GM12878 (cell line): ENCODE results near the gene ACRV1. TPM values are rescaled to one million over a fixed set of nuclear protein-coding genes. Genes with fewer than 3 reads are reported as not detected.

Experiments used
- ASH2L ChIP-seq: fragments of 300-600, 200-600 bp; sonication (generic); IDR thresholded peaks from 2 replicates; pipeline ENCODE4 v1.6.1; 2017; ENCODE audit warnings: low read depth, mild to moderate bottlenecking, borderline replicate concordance
- BRCA1 ChIP-seq: IDR thresholded peaks from 2 replicates; pipeline ENCODE4 v1.6.1; 2011; ENCODE audit warnings: low read depth, low read length, improper control_type of control experiment
- CBX3 ChIP-seq: fragments of 200-600 bp; sonication (generic); IDR thresholded peaks from 2 replicates; pipeline ENCODE4 v1.6.1; 2016; ENCODE audit warnings: low read depth, borderline replicate concordance
- CHD4 ChIP-seq: fragments of 200-600 bp; sonication (generic); IDR thresholded peaks from 2 replicates; pipeline ENCODE4 v1.6.1; 2016; ENCODE audit warnings: mild to moderate bottlenecking
- EZH2 ChIP-seq: IDR thresholded peaks from 2 replicates; pipeline ENCODE4 v1.6.1; 2012; ENCODE audit warnings: low read depth, mild to moderate bottlenecking, control low read depth, inconsistent platforms, low read length, borderline replicate concordance; ENCODE audit not compliant: control insufficient read depth
- HDAC2 ChIP-seq: fragments of 200-600 bp; sonication (generic); IDR thresholded peaks from 2 replicates; pipeline ENCODE4 v1.6.1; 2017
- HDAC6 ChIP-seq: fragments of 200-600 bp; sonication (generic); IDR thresholded peaks from one replicate; pipeline ENCODE4 v1.8.0; 2017; ENCODE audit warnings: antibody characterized with exemption; ENCODE audit not compliant: unreplicated experiment
- HDGF ChIP-seq: fragments of 450-650 bp; IDR thresholded peaks from 2 replicates; pipeline ENCODE4 v1.6.1; 2016; ENCODE audit warnings: antibody characterized with exemption
- KLF5 ChIP-seq: fragments of 450-650 bp; IDR thresholded peaks from 2 replicates; pipeline ENCODE4 v1.6.1; 2014; ENCODE audit warnings: mild to moderate bottlenecking; ENCODE audit not compliant: partially characterized antibody
- MXI1 ChIP-seq: fragments of 150-350 bp; IDR thresholded peaks from 2 replicates; pipeline ENCODE4 v1.6.1; 2011; ENCODE audit warnings: low read depth, mild to moderate bottlenecking, inconsistent platforms, low read length, improper control_type of control experiment
- MYB ChIP-seq: fragments of 150-350 bp; IDR thresholded peaks from 2 replicates; pipeline ENCODE4 v1.6.1; 2014; ENCODE audit warnings: mild to moderate bottlenecking, low read depth, low read length, borderline replicate concordance
- NBN ChIP-seq: fragments of 450-650 bp; IDR thresholded peaks from 2 replicates; pipeline ENCODE4 v1.6.1; 2016
- NFIC ChIP-seq: IDR thresholded peaks from 2 replicates; pipeline ENCODE4 v1.6.1; 2012; ENCODE audit warnings: low read depth, mild to moderate bottlenecking, inconsistent platforms, low read length, moderate library complexity
- NR2F1 ChIP-seq: fragments of 450-650 bp; conservative IDR thresholded peaks from 2 replicates; pipeline ENCODE4 v1.6.1; 2017; ENCODE audit warnings: mild to moderate bottlenecking
- NRF1 ChIP-seq: conservative IDR thresholded peaks from 2 replicates; pipeline ENCODE4 v1.6.1; 2011; ENCODE audit warnings: mild to moderate bottlenecking, low read depth, low read length, improper control_type of control experiment
- POLR2AphosphoS2 ChIP-seq: IDR thresholded peaks from 2 replicates; pipeline ENCODE4 v1.6.1; 2011; ENCODE audit warnings: low read depth, mild to moderate bottlenecking, low read length, improper control_type of control experiment, moderate library complexity
- POLR2AphosphoS5 ChIP-seq: IDR thresholded peaks from 2 replicates; pipeline ENCODE4 v1.6.1; 2011; ENCODE audit warnings: mild to moderate bottlenecking, low read length, inconsistent platforms
- POU2F2 ChIP-seq: IDR thresholded peaks from 3 replicates; pipeline ENCODE4 v1.6.1; 2011; ENCODE audit warnings: low read depth, mild to moderate bottlenecking, low read length, borderline replicate concordance
- RUNX3 ChIP-seq: IDR thresholded peaks from 2 replicates; pipeline ENCODE4 v1.6.1; 2012; ENCODE audit warnings: low read length, inconsistent platforms
- SIX5 ChIP-seq: IDR thresholded peaks from 2 replicates; pipeline ENCODE4 v1.6.1; 2011; ENCODE audit warnings: mild to moderate bottlenecking, low read depth, low read length, moderate library complexity; ENCODE audit not compliant: severe bottlenecking
- SP1 ChIP-seq: IDR thresholded peaks from one replicate; pipeline ENCODE4 v1.6.1; 2011; ENCODE audit warnings: low read depth, low read length
- ZNF384 ChIP-seq: IDR thresholded peaks from 2 replicates; pipeline ENCODE4 v1.6.1; 2012; ENCODE audit warnings: low read depth, mild to moderate bottlenecking, low read length, improper control_type of control experiment, borderline replicate concordance
- ZZZ3 ChIP-seq: IDR thresholded peaks from 2 replicates; pipeline ENCODE4 v1.6.1; 2011; ENCODE audit warnings: low read depth; ENCODE audit not compliant: control insufficient read depth, insufficient read length
- polyA plus RNA-seq, 11 experiments: library from polyadenylated mRNA; depleted of rRNA in 4 of 11; unstranded in 6 of 11; stranded (reverse) in 5 of 11; fragments of >200 nt; fragmentation: Nextera tagmentation in 4 of 11; fragmentation: Illumina TruSeq in 1 of 11; extraction: Ambion mirVana in 4 of 11; extraction: Trizol in 1 of 11; gene quantifications; 1 replicate in 1 of 11; 2 replicates in 10 of 11; pipeline versions ENCODE4 v1.2.1 to v1.2.3, GENCODE V29; 2011 to 2016; ENCODE audit warnings: inconsistent platforms in 2 of 11, missing spikeins in 2 of 11, low read depth in 1 of 11
- total RNA-seq, 4 experiments: library from RNA; depleted of rRNA in 3 of 4; stranded (reverse); fragments of >200 nt in 3 of 4; fragmentation: Illumina TruSeq in 1 of 4; extraction: Trizol in 1 of 4; gene quantifications; 2 replicates each; pipeline versions ENCODE4 v1.2.1 to v1.2.3, GENCODE V29; 2013 to 2021
- TF ChIP-seq, protein P1 (sequence below): fragments of 450-650 bp; IDR thresholded peaks from 2 replicates; pipeline ENCODE4 v1.6.1; 2018; ENCODE audit warnings: borderline replicate concordance, mild to moderate bottlenecking; ENCODE audit not compliant: partially characterized antibody
- TF ChIP-seq, protein P2 (sequence below): IDR thresholded peaks from 2 replicates; pipeline ENCODE4 v1.6.1; 2011; ENCODE audit warnings: low read depth, mild to moderate bottlenecking, low read length, moderate library complexity, borderline replicate concordance; ENCODE audit errors: extremely low read depth
- TF ChIP-seq, protein P3 (sequence below): IDR thresholded peaks from 2 replicates; pipeline ENCODE4 v1.6.1; 2011; ENCODE audit warnings: mild to moderate bottlenecking, low read depth, low read length, moderate library complexity; ENCODE audit not compliant: insufficient replicate concordance
- TF ChIP-seq, protein P4 (sequence below): IDR thresholded peaks from 2 replicates; pipeline ENCODE4 v1.6.1; 2012; ENCODE audit warnings: low read length, inconsistent platforms

Gene ACRV1
- total and polyA plus RNA-seq, 10 of the 15 experiments (the other 5 are each of a cell fraction or from before 2014, with no cell fraction given), result 0.09 to 0.82 (median 0.23) TPM; not detected in 2

DNA sequence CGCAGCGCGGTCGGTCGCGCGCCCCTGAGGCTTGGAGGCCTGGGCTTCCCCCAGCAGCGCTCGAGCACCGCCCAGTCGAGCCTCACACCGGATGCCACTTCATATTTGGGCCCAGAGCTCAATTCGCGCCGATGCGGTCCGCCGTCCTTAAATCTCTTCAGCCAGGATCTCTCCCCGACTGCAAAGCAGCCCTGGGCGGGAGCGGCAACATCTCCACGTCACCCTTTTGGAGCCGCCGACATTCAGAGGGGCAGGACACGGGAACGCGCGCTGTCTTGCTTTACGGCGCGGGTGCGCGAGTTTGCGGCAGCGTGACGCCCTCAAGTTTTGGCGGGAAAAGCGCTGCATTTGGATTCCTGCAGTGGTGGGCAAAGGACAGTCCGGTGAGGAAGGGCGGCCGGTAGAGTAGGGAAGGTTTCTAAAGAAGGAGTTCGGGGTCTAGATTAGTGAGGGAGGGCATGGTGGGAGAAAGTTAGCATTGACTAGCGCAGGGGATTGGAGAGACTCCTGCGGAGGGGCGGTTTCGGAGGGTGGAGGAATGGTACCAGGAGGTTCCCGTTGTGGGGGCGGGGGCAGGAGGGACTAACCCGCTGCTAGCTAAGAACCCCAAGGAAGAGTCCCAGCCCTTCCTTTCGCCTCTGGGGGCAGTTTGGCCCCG is 54.9 kb downstream of the ACRV1 start (continued):
- peak; percentile 100 for TF ChIP-seq ASH2L
- no peak; the same call in 1 of the 2 replicates for TF ChIP-seq POLR2AphosphoS5
- TF ChIP-seq NBN, result peak; percentile 90
- TF ChIP-seq BRCA1, result no peak
- 0 out of 2 replicates have a peak, but pooled peaks have one; percentile 1 for TF ChIP-seq NRF1
- peak; percentile 96 for TF ChIP-seq POLR2AphosphoS2
- TF ChIP-seq HDAC6, result peak; percentile 80
- peak; percentile 91 for TF ChIP-seq MXI1
- TF ChIP-seq, protein P1, sequence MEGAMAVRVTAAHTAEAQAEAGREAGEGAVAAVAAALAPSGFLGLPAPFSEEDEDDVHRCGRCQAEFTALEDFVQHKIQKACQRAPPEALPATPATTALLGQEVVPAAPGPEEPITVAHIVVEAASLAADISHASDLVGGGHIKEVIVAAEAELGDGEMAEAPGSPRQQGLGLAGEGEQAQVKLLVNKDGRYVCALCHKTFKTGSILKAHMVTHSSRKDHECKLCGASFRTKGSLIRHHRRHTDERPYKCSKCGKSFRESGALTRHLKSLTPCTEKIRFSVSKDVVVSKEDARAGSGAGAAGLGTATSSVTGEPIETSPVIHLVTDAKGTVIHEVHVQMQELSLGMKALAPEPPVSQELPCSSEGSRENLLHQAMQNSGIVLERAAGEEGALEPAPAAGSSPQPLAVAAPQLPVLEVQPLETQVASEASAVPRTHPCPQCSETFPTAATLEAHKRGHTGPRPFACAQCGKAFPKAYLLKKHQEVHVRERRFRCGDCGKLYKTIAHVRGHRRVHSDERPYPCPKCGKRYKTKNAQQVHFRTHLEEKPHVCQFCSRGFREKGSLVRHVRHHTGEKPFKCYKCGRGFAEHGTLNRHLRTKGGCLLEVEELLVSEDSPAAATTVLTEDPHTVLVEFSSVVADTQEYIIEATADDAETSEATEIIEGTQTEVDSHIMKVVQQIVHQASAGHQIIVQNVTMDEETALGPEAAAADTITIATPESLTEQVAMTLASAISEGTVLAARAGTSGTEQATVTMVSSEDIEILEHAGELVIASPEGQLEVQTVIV, result peak; percentile 100
- TF ChIP-seq CHD4, result no peak
- no peak for TF ChIP-seq NR2F1
- TF ChIP-seq, protein P2, sequence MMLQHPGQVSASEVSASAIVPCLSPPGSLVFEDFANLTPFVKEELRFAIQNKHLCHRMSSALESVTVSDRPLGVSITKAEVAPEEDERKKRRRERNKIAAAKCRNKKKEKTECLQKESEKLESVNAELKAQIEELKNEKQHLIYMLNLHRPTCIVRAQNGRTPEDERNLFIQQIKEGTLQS, result peak; percentile 71; the same call in 1 of the 2 replicates
- TF ChIP-seq CBX3, result no peak
- peak; percentile 73 for TF ChIP-seq RUNX3
- peak; percentile 66; the same call in 1 of the 2 replicates for TF ChIP-seq HDGF
- TF ChIP-seq EZH2, result no peak
- TF ChIP-seq POU2F2, result peak; percentile 23; the same call in 1 of the 3 replicates
- no peak for TF ChIP-seq HDAC2
- TF ChIP-seq NFIC, result no peak; the same call in 1 of the 2 replicates
- TF ChIP-seq, protein P3, sequence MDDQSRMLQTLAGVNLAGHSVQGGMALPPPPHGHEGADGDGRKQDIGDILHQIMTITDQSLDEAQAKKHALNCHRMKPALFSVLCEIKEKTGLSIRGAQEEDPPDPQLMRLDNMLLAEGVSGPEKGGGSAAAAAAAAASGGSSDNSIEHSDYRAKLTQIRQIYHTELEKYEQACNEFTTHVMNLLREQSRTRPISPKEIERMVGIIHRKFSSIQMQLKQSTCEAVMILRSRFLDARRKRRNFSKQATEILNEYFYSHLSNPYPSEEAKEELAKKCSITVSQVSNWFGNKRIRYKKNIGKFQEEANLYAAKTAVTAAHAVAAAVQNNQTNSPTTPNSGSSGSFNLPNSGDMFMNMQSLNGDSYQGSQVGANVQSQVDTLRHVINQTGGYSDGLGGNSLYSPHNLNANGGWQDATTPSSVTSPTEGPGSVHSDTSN, result no peak
- TF ChIP-seq ZNF384, result no peak
- no peak for TF ChIP-seq ZZZ3
- TF ChIP-seq MYB, result no peak; the same call in 1 of the 2 replicates
- TF ChIP-seq SP1, result peak; percentile 22
- no peak for TF ChIP-seq SIX5
- TF ChIP-seq KLF5, result peak; percentile 62
- TF ChIP-seq, protein P4, sequence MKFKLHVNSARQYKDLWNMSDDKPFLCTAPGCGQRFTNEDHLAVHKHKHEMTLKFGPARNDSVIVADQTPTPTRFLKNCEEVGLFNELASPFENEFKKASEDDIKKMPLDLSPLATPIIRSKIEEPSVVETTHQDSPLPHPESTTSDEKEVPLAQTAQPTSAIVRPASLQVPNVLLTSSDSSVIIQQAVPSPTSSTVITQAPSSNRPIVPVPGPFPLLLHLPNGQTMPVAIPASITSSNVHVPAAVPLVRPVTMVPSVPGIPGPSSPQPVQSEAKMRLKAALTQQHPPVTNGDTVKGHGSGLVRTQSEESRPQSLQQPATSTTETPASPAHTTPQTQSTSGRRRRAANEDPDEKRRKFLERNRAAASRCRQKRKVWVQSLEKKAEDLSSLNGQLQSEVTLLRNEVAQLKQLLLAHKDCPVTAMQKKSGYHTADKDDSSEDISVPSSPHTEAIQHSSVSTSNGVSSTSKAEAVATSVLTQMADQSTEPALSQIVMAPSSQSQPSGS, result peak; percentile 39
